Endothelial cell of umbilical vein (primary cell): ENCODE results near the gene CDIP1. TPM values are rescaled to one million over a fixed set of nuclear protein-coding genes. Genes with fewer than 3 reads are reported as not detected.

Experiments
- BruUV-seq: library from RNA; stranded (reverse); fragments of 400-500 nt; replicated peaks from 2 replicates; lab custom pipeline; 2021; lab: Mats Ljungman, UMichigan
- CTCF ChIA-PET: fragments of 300-600, 350-600 bp; sonication (Branson Sonifier 250); formaldehyde crosslinking; loops from one replicate; lab custom pipeline; 2021; ENCODE audit warnings: antibody characterized with exemption, inconsistent platforms; lab: Charles Lee
- POLR2A ChIA-PET: fragments of 300-600, 350-600 bp; sonication (Branson Sonifier 250); formaldehyde crosslinking; loops from one replicate; lab custom pipeline; 2021; ENCODE audit warnings: antibody characterized with exemption, inconsistent platforms; lab: Charles Lee
- DNase-seq: peaks from one replicate; pipeline ENCODE4 v3.0.0-alpha.2; 2011; ENCODE audit warnings: low read depth, low spot score
- FAIRE-seq: peaks from 2 replicates; lab custom pipeline; 2011; peaks lifted over from hg19 to GRCh38; lab: Jason Lieb, UNC
- H2AFZ ChIP-seq: 2 replicates; pipeline ENCODE4 v1.6.0; 2012; ENCODE audit warnings: low read depth, low read length, control low read depth, inconsistent platforms
- H3K27ac ChIP-seq: 2 replicates; pipeline ENCODE4 v1.5.1; 2011; ENCODE audit warnings: low read depth, mild to moderate bottlenecking, control low read depth, low read length, moderate library complexity; ENCODE audit not compliant: insufficient read depth
- H3K27me3 ChIP-seq, 2 experiments: 2 replicates each; pipeline versions ENCODE4 v1.6.0 to v1.6.1; 2011; ENCODE audit warnings: low read length in 2 of 2, mixed read lengths in 1 of 2; ENCODE audit not compliant: control insufficient read depth in 2 of 2, insufficient read depth in 2 of 2
- H3K36me3 ChIP-seq, 2 experiments: 2 replicates in 1 of 2; 3 replicates in 1 of 2; pipeline ENCODE4 v1.5.1; 2011; ENCODE audit warnings: low read length in 2 of 2, mild to moderate bottlenecking in 1 of 2, moderate library complexity in 1 of 2; ENCODE audit not compliant: control insufficient read depth in 2 of 2, insufficient read depth in 2 of 2; ENCODE audit errors: extremely low read depth in 1 of 2
- H3K4me1 ChIP-seq: 3 replicates; pipeline ENCODE4 v1.5.1; 2011; ENCODE audit warnings: mild to moderate bottlenecking, low read length; ENCODE audit not compliant: control insufficient read depth, insufficient read depth; ENCODE audit errors: extremely low read depth
- H3K4me2 ChIP-seq: 2 replicates; pipeline ENCODE4 v1.6.1; 2011; ENCODE audit warnings: low read length, control low read depth, mixed read lengths; ENCODE audit not compliant: insufficient read depth
- H3K4me3 ChIP-seq, 3 experiments: fragments of 200-600 bp in 1 of 3; sonication (generic), shearing (Covaris generic) in 1 of 3; replicated peaks in 1 of 3; 2 replicates each; pipeline ENCODE4 v1.5.1; 2011 to 2016; ENCODE audit warnings: control low read depth in 3 of 3, low read length in 3 of 3, mild to moderate bottlenecking in 2 of 3, inconsistent platforms in 1 of 3, low read depth in 1 of 3, moderate library complexity in 1 of 3; ENCODE audit not compliant: insufficient read depth in 1 of 3
- H3K79me2 ChIP-seq: 2 replicates; pipeline ENCODE4 v1.6.0; 2012; ENCODE audit warnings: low read length, inconsistent platforms; ENCODE audit not compliant: control insufficient read depth, insufficient read depth
- H3K9ac ChIP-seq: replicated peaks from 2 replicates; pipeline ENCODE3; 2011; ENCODE audit warnings: low read length, control low read depth; ENCODE audit not compliant: insufficient read depth; ENCODE audit errors: extremely low read depth
- H3K9me1 ChIP-seq: replicated peaks from 3 replicates; pipeline ENCODE4 v1.6.0; 2011; ENCODE audit warnings: mild to moderate bottlenecking, low read length; ENCODE audit not compliant: control insufficient read depth, insufficient read depth; ENCODE audit errors: extremely low read depth
- H3K9me3 ChIP-seq: replicated peaks from 2 replicates; pipeline ENCODE4 v1.5.1; 2012; ENCODE audit warnings: low read length, inconsistent platforms; ENCODE audit not compliant: control insufficient read depth, insufficient read depth
- H4K20me1 ChIP-seq: replicated peaks from 2 replicates; pipeline ENCODE3; 2011; ENCODE audit warnings: mild to moderate bottlenecking, low read length; ENCODE audit not compliant: control insufficient read depth, insufficient read depth; ENCODE audit errors: extremely low read depth
- EZH2 ChIP-seq: IDR thresholded peaks from 2 replicates; pipeline ENCODE4 v1.6.1; 2012; ENCODE audit warnings: borderline replicate concordance, low read depth, mild to moderate bottlenecking, moderate library complexity, low read length, inconsistent platforms; ENCODE audit not compliant: severe bottlenecking
- FOS ChIP-seq: IDR thresholded peaks from 2 replicates; pipeline ENCODE4 v1.6.1; 2011; ENCODE audit warnings: mild to moderate bottlenecking, low read length, moderate library complexity, borderline replicate concordance; ENCODE audit not compliant: insufficient read depth
- GATA2 ChIP-seq: IDR thresholded peaks from 2 replicates; pipeline ENCODE4 v1.7.0; 2011; ENCODE audit warnings: low read depth, mild to moderate bottlenecking, moderate library complexity, mixed read lengths, low read length; ENCODE audit not compliant: insufficient read length, insufficient read depth
- JUN ChIP-seq: IDR thresholded peaks from 2 replicates; pipeline ENCODE4 v1.6.1; 2011; ENCODE audit warnings: borderline replicate concordance, low read depth; ENCODE audit not compliant: insufficient read length, insufficient read depth
- MYC ChIP-seq: IDR thresholded peaks from one replicate; pipeline ENCODE4 v1.6.1; 2011; ENCODE audit warnings: mild to moderate bottlenecking, low read depth, low read length
- POLR2A ChIP-seq: IDR thresholded peaks from 2 replicates; pipeline ENCODE4 v1.6.1; 2012; ENCODE audit warnings: low read depth, mild to moderate bottlenecking, control low read depth, low read length
- POLR2AphosphoS5 ChIP-seq: IDR thresholded peaks from 2 replicates; pipeline ENCODE4 v1.6.1; 2012; ENCODE audit warnings: low read depth, mild to moderate bottlenecking, control low read depth, low read length, moderate library complexity; ENCODE audit not compliant: insufficient read depth
- dilution Hi-C: fragments of 300-500 bp; cut with MboI; formaldehyde crosslinking; loops from one replicate; pipeline ENCODE4 v1.15.0; 2019; ENCODE audit warnings: low sequenced_read_pairs; ENCODE audit not compliant: extremely low pct_ligation_motif_present
- intact Hi-C: fragments of 100-400 bp; cut with micrococcal nuclease; formaldehyde crosslinking; loops from one replicate; pipeline ENCODE4 v1.10.0; 2022
- polyA plus RNA-seq, 4 experiments: library from polyadenylated mRNA; depleted of rRNA in 3 of 4; stranded (reverse) in 3 of 4; unstranded in 1 of 4; fragments of >200 nt; gene quantifications; 2 replicates each; pipeline versions ENCODE4 v1.2.1 to v1.2.3, GENCODE V29; 2011 to 2012; ENCODE audit warnings: missing spikeins in 1 of 4
- total RNA-seq: library from RNA; stranded (reverse); gene quantifications from 2 replicates; pipeline ENCODE4 v1.2.3, GENCODE V29; 2021
- TF ChIP-seq, protein P1 (sequence below), 2 donors: IDR thresholded peaks; 1 replicate in 1 of 2; 2 replicates in 1 of 2; pipeline ENCODE4 v1.5.1; 2011; ENCODE audit warnings: low read length in 2 of 2, mild to moderate bottlenecking in 2 of 2, moderate library complexity in 2 of 2, control low read depth in 1 of 2, inconsistent platforms in 1 of 2, low read depth in 1 of 2; ENCODE audit not compliant: insufficient read depth in 1 of 2; ENCODE audit errors: extremely low read depth in 1 of 2
- TF ChIP-seq, protein P2 (sequence below): IDR thresholded peaks from 2 replicates; pipeline ENCODE4 v1.6.1; 2011; ENCODE audit not compliant: insufficient read depth, insufficient read length

The CDIP1 gene
- total and polyA plus RNA-seq, 2 donors (not counting 3 experiments of a cell fraction or from before 2014, with no cell fraction given): 33.9 to 37.4 TPM

DNA sequence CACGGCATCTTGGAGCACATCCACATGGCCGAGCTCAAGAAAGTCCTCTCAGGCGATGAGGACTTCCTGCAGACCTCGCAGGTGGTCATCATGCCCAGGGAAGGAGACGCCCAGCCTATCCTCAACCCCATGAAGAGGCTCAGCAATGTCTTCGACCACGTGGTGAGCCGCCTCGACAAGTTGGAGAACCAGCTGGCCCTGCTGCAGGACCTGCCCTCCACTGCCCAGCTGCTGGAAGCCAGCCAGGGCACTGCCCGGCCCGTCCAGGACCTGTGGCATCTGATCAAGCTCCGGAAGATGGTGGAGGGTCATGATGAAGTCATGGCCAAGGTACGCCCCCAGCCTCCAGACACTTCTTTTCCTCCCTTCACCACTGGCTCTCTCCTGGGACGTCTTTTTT is 18.0 kb upstream of the CDIP1 start:
- H2AFZ ChIP-seq: no peak overlapping the region
- TF ChIP-seq, protein P1, sequence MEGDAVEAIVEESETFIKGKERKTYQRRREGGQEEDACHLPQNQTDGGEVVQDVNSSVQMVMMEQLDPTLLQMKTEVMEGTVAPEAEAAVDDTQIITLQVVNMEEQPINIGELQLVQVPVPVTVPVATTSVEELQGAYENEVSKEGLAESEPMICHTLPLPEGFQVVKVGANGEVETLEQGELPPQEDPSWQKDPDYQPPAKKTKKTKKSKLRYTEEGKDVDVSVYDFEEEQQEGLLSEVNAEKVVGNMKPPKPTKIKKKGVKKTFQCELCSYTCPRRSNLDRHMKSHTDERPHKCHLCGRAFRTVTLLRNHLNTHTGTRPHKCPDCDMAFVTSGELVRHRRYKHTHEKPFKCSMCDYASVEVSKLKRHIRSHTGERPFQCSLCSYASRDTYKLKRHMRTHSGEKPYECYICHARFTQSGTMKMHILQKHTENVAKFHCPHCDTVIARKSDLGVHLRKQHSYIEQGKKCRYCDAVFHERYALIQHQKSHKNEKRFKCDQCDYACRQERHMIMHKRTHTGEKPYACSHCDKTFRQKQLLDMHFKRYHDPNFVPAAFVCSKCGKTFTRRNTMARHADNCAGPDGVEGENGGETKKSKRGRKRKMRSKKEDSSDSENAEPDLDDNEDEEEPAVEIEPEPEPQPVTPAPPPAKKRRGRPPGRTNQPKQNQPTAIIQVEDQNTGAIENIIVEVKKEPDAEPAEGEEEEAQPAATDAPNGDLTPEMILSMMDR (IDR thresholded peaks at IDR 0.05; ENCODE audit: extremely low read depth in 1 of 2, insufficient read depth in 1 of 2, low read depth in 1 of 2, low read length in 2 of 2): no peak
- no peak for TF ChIP-seq POLR2AphosphoS5
- TF ChIP-seq EZH2: no peak
- no peak for TF ChIP-seq POLR2A
- TF ChIP-seq JUN: no peak
- TF ChIP-seq, protein P2, sequence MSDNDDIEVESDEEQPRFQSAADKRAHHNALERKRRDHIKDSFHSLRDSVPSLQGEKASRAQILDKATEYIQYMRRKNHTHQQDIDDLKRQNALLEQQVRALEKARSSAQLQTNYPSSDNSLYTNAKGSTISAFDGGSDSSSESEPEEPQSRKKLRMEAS: no peak
- TF ChIP-seq GATA2: no peak
- no peak for TF ChIP-seq FOS
- TF ChIP-seq MYC: no peak
- H3K79me2 ChIP-seq: no peaks in the 10 kb centered on the region
- H3K9me3 ChIP-seq: no peaks in the 10 kb centered on the region
- H3K9me1 ChIP-seq: no peaks in the 10 kb centered on the region
- no peak overlapping the region for H3K27ac ChIP-seq
- H3K9ac ChIP-seq: no peak overlapping the region
- FAIRE-seq: no peak
- H3K4me1 ChIP-seq: no peaks in the 10 kb centered on the region
- dilution Hi-C loops (no loop called here), intact Hi-C loops (no loop called here)
- ChIA-PET CTCF (interaction anchor here (0.6 to 1.5 kb wide), 6 partner anchors 10 to 50 kb away, joined by 3 to 6 read pairs (median 3); no protein-coding TSS in a partner anchor), POLR2A (no interaction called here)
- no TSS peak for BruUV-seq
- H3K4me2 ChIP-seq: no peak overlapping the region
- DNase-seq: no peak
- no peaks in the 10 kb centered on the region for H4K20me1 ChIP-seq
- H3K27me3 ChIP-seq: no peaks in the 10 kb centered on the region
- no peak overlapping the region for H3K4me3 ChIP-seq
- no peaks in the 10 kb centered on the region for H3K36me3 ChIP-seq
